Activated B cell treated with CpG ODN at 0.5 μM for 24 hours (primary cell): ENCODE results near the gene PIK3R2. TPM values are rescaled to one million over a fixed set of nuclear protein-coding genes. Genes with fewer than 3 reads are reported as not detected.
A peak's percentile ranks its signal among the peaks of the same experiment; 100 is the strongest.

Experiments used
- ATAC-seq: fragments of 200-7000 bp; cut with Tn5 transposase; one replicate; pipeline ENCODE4 v1.10.0; 2021; ENCODE audit warnings: low read depth, mild to moderate bottlenecking, moderate library complexity
- CTCF ChIA-PET: fragments of 350-600 bp; sonication (Branson Sonifier 250); formaldehyde crosslinking; loops from one replicate; lab custom pipeline; 2021; ENCODE audit warnings: antibody characterized with exemption; lab: Charles Lee
- POLR2A ChIA-PET: fragments of 350-600 bp; sonication (Branson Sonifier 250); formaldehyde crosslinking; loops from one replicate; lab custom pipeline; 2021; ENCODE audit warnings: antibody characterized with exemption; lab: Charles Lee
- DNase-seq: peaks from one replicate; pipeline ENCODE4 v3.0.0; 2022
- H3K27ac Mint-ChIP-seq: one replicate; pipeline ENCODE4 v1.8.0; 2020; ENCODE audit warnings: mixed read lengths
- H3K27me3 Mint-ChIP-seq: one replicate; pipeline ENCODE4 v1.8.0; 2021; ENCODE audit warnings: mixed read lengths
- H3K36me3 Mint-ChIP-seq: one replicate; pipeline ENCODE4 v1.8.0; 2021; ENCODE audit warnings: low read depth, mixed read lengths
- H3K4me1 Mint-ChIP-seq: one replicate; pipeline ENCODE4 v1.8.0; 2021; ENCODE audit warnings: mixed read lengths
- H3K4me3 Mint-ChIP-seq: one replicate; pipeline ENCODE4 v1.8.0; 2020; ENCODE audit warnings: mild to moderate bottlenecking, mixed read lengths
- H3K9me3 Mint-ChIP-seq: one replicate; pipeline ENCODE4 v1.8.0; 2020; ENCODE audit warnings: mixed read lengths
- intact Hi-C: fragments of 100-400 bp; cut with micrococcal nuclease; formaldehyde crosslinking; loops from one replicate; pipeline ENCODE4 v1.15.1; 2024
- total RNA-seq: library from RNA; stranded (reverse); gene quantifications from 2 replicates; pipeline ENCODE4 v1.2.3, GENCODE V29; 2022
- TF ChIP-seq, protein P1 (sequence below): fragments of 200-600 bp; IDR thresholded peaks from one replicate; pipeline ENCODE4 v1.8.0; 2022; ENCODE audit warnings: antibody characterized with exemption, mild to moderate bottlenecking

The PIK3R2 gene
- total RNA-seq, 1 donor from 2014 or later = 12.7 TPM

DNA sequence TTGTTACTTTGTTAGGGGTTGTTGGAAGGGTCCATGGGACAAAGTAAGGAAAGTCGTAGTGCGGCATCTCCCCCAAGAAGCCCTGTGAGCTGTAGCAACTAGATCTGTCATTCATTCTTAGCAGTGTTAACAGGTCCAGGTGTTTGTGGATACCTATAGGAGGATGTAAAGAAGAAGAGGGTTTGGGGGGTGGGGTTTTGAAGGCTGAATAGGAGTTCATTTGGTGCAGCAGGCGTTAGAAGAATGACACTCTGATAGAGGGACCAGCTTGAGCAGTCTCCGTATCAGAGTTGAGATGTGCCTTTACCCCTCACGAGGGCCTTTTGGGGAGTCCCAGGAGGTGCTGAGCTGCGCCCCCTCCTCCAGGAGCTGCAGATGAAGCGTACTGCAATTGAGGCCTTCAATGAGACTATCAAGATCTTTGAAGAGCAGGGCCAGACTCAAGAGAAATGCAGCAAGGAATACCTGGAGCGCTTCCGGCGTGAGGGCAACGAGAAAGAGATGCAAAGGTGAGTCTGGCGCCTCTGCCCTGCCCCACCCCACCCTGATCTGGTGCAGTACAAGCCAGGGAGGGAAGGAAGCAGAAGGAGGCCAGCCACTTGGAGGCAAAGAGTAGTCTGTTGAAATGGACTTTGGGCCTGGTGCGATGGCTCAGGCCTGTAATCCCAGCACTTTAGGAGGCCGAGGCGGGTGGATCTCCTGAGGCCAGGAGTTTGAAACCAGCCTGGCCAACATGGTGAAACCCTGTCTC lies 13.0 kb downstream of the PIK3R2 start:
- no peak for DNase-seq
- intact Hi-C loops = no loop called here

DNA sequence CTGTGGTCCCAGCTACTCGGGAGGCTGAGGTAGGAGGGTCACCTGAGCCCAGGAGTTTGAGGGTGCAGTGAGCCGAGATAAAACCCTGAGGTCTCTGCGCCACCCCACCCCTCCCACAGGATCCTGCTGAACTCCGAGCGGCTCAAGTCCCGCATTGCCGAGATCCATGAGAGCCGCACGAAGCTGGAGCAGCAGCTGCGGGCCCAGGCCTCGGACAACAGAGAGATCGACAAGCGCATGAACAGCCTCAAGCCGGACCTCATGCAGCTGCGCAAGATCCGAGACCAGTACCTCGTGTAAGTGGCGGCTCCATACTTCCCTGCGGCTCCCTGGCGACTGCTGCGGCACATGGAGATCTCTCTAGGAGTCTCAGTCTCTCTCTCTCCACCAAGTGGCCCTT lies 14.0 kb downstream of the PIK3R2 start:
- ATAC-seq = no peak
- no peak for DNase-seq
- Mint-ChIP-seq H3K9me3 (no peaks in the 10 kb centered on the region), H3K36me3 (peaks cover 34% of the 10 kb centered on the region), H3K4me1 (peaks cover 42% of the 10 kb centered on the region), H3K4me3 (no peak overlapping the region), H3K27me3 (no peaks in the 10 kb centered on the region), H3K27ac (no peak overlapping the region)
- intact Hi-C loops = no loop called here
- TF ChIP-seq, protein P1, sequence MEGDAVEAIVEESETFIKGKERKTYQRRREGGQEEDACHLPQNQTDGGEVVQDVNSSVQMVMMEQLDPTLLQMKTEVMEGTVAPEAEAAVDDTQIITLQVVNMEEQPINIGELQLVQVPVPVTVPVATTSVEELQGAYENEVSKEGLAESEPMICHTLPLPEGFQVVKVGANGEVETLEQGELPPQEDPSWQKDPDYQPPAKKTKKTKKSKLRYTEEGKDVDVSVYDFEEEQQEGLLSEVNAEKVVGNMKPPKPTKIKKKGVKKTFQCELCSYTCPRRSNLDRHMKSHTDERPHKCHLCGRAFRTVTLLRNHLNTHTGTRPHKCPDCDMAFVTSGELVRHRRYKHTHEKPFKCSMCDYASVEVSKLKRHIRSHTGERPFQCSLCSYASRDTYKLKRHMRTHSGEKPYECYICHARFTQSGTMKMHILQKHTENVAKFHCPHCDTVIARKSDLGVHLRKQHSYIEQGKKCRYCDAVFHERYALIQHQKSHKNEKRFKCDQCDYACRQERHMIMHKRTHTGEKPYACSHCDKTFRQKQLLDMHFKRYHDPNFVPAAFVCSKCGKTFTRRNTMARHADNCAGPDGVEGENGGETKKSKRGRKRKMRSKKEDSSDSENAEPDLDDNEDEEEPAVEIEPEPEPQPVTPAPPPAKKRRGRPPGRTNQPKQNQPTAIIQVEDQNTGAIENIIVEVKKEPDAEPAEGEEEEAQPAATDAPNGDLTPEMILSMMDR = no peak
- POLR2A ChIA-PET = interaction anchor here (0.6 to 11.9 kb wide), 3 partner anchors 12 to 37 kb away, joined by 3 to 437 read pairs (median 10); partner anchors contain the start of genes MPV17L2 and RAB3A
- CTCF ChIA-PET = interaction anchor here (1.4 to 2.5 kb wide), 3 partner anchors 27 to 229 kb away, joined by 4 to 14 read pairs (median 5); no protein-coding TSS in a partner anchor

More for the DNA sequence above, 13.0 kb downstream of the PIK3R2 start:
- Mint-ChIP-seq H3K4me3 (no peak overlapping the region), H3K27me3 (no peaks in the 10 kb centered on the region), H3K36me3 (peaks cover 34% of the 10 kb centered on the region), H3K27ac (no peak overlapping the region), H3K4me1 (peaks cover 36% of the 10 kb centered on the region), H3K9me3 (no peaks in the 10 kb centered on the region)
- no peak for ATAC-seq
- POLR2A ChIA-PET = interaction anchor here (0.5 to 1.9 kb wide), 9 partner anchors 14 to 137 kb away, joined by 3 to 8 read pairs (median 4); partner anchors contain the start of genes MPV17L2 and PIK3R2
- CTCF ChIA-PET = interaction anchor here (0.6 to 0.7 kb wide), 2 partner anchors 18 to 166 kb away, joined by 3 to 4 read pairs; no protein-coding TSS in a partner anchor
- TF ChIP-seq, protein P1 = no peak

DNA sequence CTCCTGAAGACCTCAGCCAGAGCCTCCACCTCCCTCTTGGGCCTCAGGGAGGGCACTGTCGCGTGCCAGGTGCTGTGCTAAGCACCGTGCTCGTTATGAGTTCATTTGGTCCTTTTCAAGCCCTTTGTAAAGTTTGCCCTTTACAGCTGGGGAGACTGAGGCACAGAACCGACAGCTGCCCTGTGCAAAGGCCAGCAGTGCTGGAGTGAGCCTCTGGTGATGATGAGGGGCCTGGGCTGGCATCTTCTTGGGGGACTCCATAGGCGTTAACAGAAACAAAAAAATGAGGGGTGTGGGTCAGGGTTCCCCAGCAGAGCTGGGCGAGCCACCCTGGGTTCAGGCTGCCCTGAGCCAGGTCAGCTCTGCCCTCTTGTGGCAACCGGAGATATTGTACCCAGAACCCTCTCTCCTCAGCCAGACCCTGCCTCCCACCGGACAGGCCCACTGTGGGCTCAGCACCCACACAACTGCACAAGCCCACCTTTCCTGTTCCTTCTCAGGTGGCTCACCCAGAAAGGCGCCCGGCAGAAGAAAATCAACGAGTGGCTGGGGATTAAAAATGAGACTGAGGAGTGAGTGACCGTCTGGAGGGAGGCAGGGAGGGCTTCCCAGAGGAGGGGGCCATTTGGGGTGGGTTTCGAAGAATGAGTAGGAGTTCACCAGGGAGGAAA lies 15.1 kb downstream of the PIK3R2 start:
- TF ChIP-seq, protein P1 = peak; percentile 44
- H3K9me3 Mint-ChIP-seq = no peaks in the 10 kb centered on the region
- CTCF ChIA-PET = interaction anchor here (0.6 to 2.5 kb wide), 15 partner anchors 10 to 230 kb away, joined by 3 to 19 read pairs (median 4); partner anchors contain the start of genes MPV17L2 and RAB3A
- POLR2A ChIA-PET = interaction anchor here (0.6 to 11.9 kb wide), 16 partner anchors 13 to 167 kb away, joined by 3 to 437 read pairs (median 4); partner anchors contain the start of genes ARRDC2, MPV17L2, PIK3R2 and RAB3A
- peaks cover 30% of the 10 kb centered on the region for H3K36me3 Mint-ChIP-seq
- ATAC-seq (peak; percentile 34), DNase-seq (peak; percentile 52)
- H3K27ac Mint-ChIP-seq = peak overlapping the region; percentile 82
- H3K4me3 Mint-ChIP-seq = peak overlapping the region; percentile 66
- no peaks in the 10 kb centered on the region for H3K27me3 Mint-ChIP-seq
- peaks cover 53% of the 10 kb centered on the region for H3K4me1 Mint-ChIP-seq
- intact Hi-C loops = loop anchor here (1.0 to 2.0 kb wide), 4 partner anchors 15 to 167 kb away; no protein-coding TSS in a partner anchor

DNA sequence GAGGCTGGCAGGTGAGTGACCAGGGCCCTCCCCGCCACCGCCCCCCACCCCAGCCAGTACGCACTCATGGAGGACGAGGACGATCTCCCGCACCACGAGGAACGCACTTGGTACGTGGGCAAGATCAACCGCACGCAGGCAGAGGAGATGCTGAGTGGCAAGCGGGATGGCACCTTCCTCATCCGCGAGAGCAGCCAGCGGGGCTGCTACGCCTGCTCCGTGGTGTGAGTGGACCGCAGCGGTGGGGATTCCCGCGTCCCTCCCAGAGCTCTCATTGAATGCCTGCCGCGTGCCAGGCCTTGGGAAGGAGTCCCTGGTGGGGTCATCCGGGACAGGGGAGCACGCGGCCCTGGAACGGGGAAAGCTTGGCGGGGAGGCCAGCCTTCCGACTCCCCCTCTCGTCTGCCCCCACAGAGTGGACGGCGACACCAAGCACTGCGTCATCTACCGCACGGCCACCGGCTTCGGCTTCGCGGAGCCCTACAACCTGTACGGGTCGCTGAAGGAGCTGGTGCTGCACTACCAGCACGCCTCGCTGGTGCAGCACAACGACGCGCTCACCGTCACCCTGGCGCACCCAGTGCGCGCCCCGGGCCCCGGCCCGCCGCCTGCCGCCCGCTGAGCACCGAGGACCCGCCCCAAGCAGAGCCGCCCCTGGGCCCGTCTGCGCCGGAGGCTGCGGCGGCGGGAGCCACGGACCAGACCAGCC lies 15.9 kb downstream of the PIK3R2 start:
- ChIA-PET CTCF (interaction anchor here (0.6 to 2.5 kb wide), 10 partner anchors 12 to 107 kb away, joined by 3 to 19 read pairs (median 4); partner anchors contain the start of genes MPV17L2 and RAB3A), POLR2A (interaction anchor here (0.6 to 11.9 kb wide), 14 partner anchors 15 to 168 kb away, joined by 3 to 437 read pairs (median 4); partner anchors contain the start of genes ARRDC2, MPV17L2, PIK3R2 and RAB3A)
- Mint-ChIP-seq H3K4me1 (peaks cover 57% of the 10 kb centered on the region), H3K9me3 (no peaks in the 10 kb centered on the region), H3K27ac (peak overlapping the region; percentile 92), H3K4me3 (peak overlapping the region; percentile 66), H3K36me3 (peaks cover 27% of the 10 kb centered on the region), H3K27me3 (no peaks in the 10 kb centered on the region)
- DNase-seq (peak; percentile 45), ATAC-seq (no peak)
- intact Hi-C loops = loop anchor here (1.0 to 2.0 kb wide), 7 partner anchors 8 to 168 kb away; partner anchors contain the start of genes PIK3R2 and RAB3A
- TF ChIP-seq, protein P1 = no peak
